HEK293 (cell line): Measurements from ENCODE around the gene ADGRB3.

ENCODE experiments used
- CTCF ChIA-PET: fragments of 350-600 bp; formaldehyde crosslinking; extraction: SDS; loops from one replicate; lab custom pipeline; 2021; ENCODE audit warnings: antibody characterized with exemption; lab: Yijun Ruan, JAX
- POLR2A ChIA-PET: fragments of 300-600 bp; formaldehyde crosslinking; extraction: SDS; loops from one replicate; lab custom pipeline; 2020; ENCODE audit warnings: antibody characterized with exemption, inconsistent platforms; lab: Yijun Ruan, JAX
- H3K27ac ChIP-seq: fragments of 200-500 bp; sonication (Bioruptor generic); 2 replicates; pipeline ENCODE4 v1.5.1; 2014; ENCODE audit warnings: low read depth, low read length, control low read depth, inconsistent platforms; ENCODE audit errors: extremely low read depth
- H3K36me3 ChIP-seq, 2 experiments: fragments of 200-500 bp in 1 of 2; sonication (Bioruptor generic) in 1 of 2; 1 replicate in 1 of 2; 2 replicates in 1 of 2; pipeline ENCODE4 v1.5.1; 2014 to 2017; ENCODE audit warnings: inconsistent platforms in 2 of 2, low read length in 2 of 2; ENCODE audit not compliant: control insufficient read depth in 2 of 2, insufficient read depth in 1 of 2
- H3K4me1 ChIP-seq: fragments of 200-500 bp; sonication (Bioruptor generic); 2 replicates; pipeline ENCODE4 v1.5.1; 2014; ENCODE audit warnings: mild to moderate bottlenecking, low read length, inconsistent platforms; ENCODE audit not compliant: control insufficient read depth, insufficient read depth
- H3K4me3 ChIP-seq: 2 replicates; pipeline ENCODE4 v1.5.1; 2011; ENCODE audit warnings: low read depth, mild to moderate bottlenecking, control low read depth, low read length, moderate library complexity
- H3K9me3 ChIP-seq: fragments of 200-500 bp; sonication (Bioruptor generic); 2 replicates; pipeline ENCODE4 v1.5.1; 2014; ENCODE audit warnings: low read depth, low read length, inconsistent platforms; ENCODE audit not compliant: control insufficient read depth, insufficient read depth
- FEZF1 ChIP-seq: fragments of 450-650 bp; formaldehyde crosslinking; IDR thresholded peaks from 2 replicates; pipeline ENCODE4 v1.5.1; 2016; ENCODE audit warnings: missing biosample characterization, missing genetic modification characterization
- GLI2 ChIP-seq: fragments of 450-650 bp; formaldehyde crosslinking; IDR thresholded peaks from 2 replicates; pipeline ENCODE4; 2017; ENCODE audit warnings: missing biosample characterization, missing genetic modification characterization, low read depth, borderline replicate concordance
- GLIS1 ChIP-seq: fragments of 450-650 bp; formaldehyde crosslinking; IDR thresholded peaks from 2 replicates; pipeline ENCODE4 v1.5.1; 2016; ENCODE audit warnings: missing biosample characterization, missing genetic modification characterization
- KLF8 ChIP-seq: fragments of 450-650 bp; formaldehyde crosslinking; IDR thresholded peaks from 2 replicates; pipeline ENCODE4 v1.5.1; 2016; ENCODE audit warnings: missing biosample characterization, missing genetic modification characterization
- OSR2 ChIP-seq: fragments of 450-650 bp; formaldehyde crosslinking; IDR thresholded peaks from 2 replicates; pipeline ENCODE4 v1.5.1; 2016; ENCODE audit warnings: missing biosample characterization, missing genetic modification characterization
- OVOL3 ChIP-seq: fragments of 450-650 bp; formaldehyde crosslinking; IDR thresholded peaks from 2 replicates; pipeline ENCODE4 v1.5.1; 2016; ENCODE audit warnings: missing biosample characterization, missing genetic modification characterization
- TCF7L2 ChIP-seq: IDR thresholded peaks from 2 replicates; pipeline ENCODE4 v1.6.1; 2011; ENCODE audit warnings: low read depth, mild to moderate bottlenecking, inconsistent platforms, low read length, moderate library complexity, borderline replicate concordance
- ZBTB21 ChIP-seq: fragments of 450-650 bp; formaldehyde crosslinking; IDR thresholded peaks from 2 replicates; pipeline ENCODE4 v1.5.1; 2017; ENCODE audit warnings: missing biosample characterization, missing genetic modification characterization
- ZBTB7A ChIP-seq: fragments of 450-650 bp; formaldehyde crosslinking; IDR thresholded peaks from 2 replicates; pipeline ENCODE4 v1.5.1; 2016; ENCODE audit warnings: low read depth, missing biosample characterization, missing genetic modification characterization
- ZEB2 ChIP-seq: fragments of 450-650 bp; formaldehyde crosslinking; IDR thresholded peaks from 2 replicates; pipeline ENCODE4 v1.5.1; 2016; ENCODE audit warnings: missing biosample characterization, missing genetic modification characterization
- ZIC2 ChIP-seq: fragments of 450-650 bp; formaldehyde crosslinking; IDR thresholded peaks from 2 replicates; pipeline ENCODE4 v1.5.1; 2016; ENCODE audit warnings: missing biosample characterization, missing genetic modification characterization
- ZNF184 ChIP-seq: fragments of 450-650 bp; IDR thresholded peaks from 2 replicates; pipeline ENCODE4 v1.5.1; 2018; ENCODE audit warnings: missing biosample characterization, mild to moderate bottlenecking, missing genetic modification characterization
- ZNF221 ChIP-seq: fragments of 450-650 bp; formaldehyde crosslinking; IDR thresholded peaks from 2 replicates; pipeline ENCODE4 v1.5.1; 2017; ENCODE audit warnings: missing biosample characterization, missing genetic modification characterization, borderline replicate concordance
- ZNF311 ChIP-seq: fragments of 450-650 bp; formaldehyde crosslinking; IDR thresholded peaks from 2 replicates; pipeline ENCODE4 v1.5.1; 2017; ENCODE audit warnings: missing biosample characterization, missing genetic modification characterization, borderline replicate concordance
- ZNF501 ChIP-seq: fragments of 450-650 bp; formaldehyde crosslinking; IDR thresholded peaks from 2 replicates; pipeline ENCODE4 v1.5.1; 2016; ENCODE audit warnings: missing biosample characterization, missing genetic modification characterization
- ZNF530 ChIP-seq: fragments of 450-650 bp; formaldehyde crosslinking; IDR thresholded peaks from 2 replicates; pipeline ENCODE4 v1.5.1; 2016; ENCODE audit warnings: low read depth, missing biosample characterization, missing genetic modification characterization
- ZNF571 ChIP-seq: fragments of 450-650 bp; formaldehyde crosslinking; IDR thresholded peaks from 2 replicates; pipeline ENCODE4 v1.5.0; 2017; ENCODE audit warnings: missing biosample characterization, missing genetic modification characterization
- ZNF610 ChIP-seq: fragments of 450-650 bp; formaldehyde crosslinking; IDR thresholded peaks from 2 replicates; pipeline ENCODE4 v1.5.1; 2016; ENCODE audit warnings: missing biosample characterization, missing genetic modification characterization, borderline replicate concordance
- ZSCAN16 ChIP-seq: fragments of 450-650 bp; formaldehyde crosslinking; IDR thresholded peaks from 2 replicates; pipeline ENCODE4 v1.5.1; 2016; ENCODE audit warnings: missing biosample characterization, missing genetic modification characterization
- ZSCAN18 ChIP-seq: fragments of 450-650 bp; formaldehyde crosslinking; IDR thresholded peaks from 2 replicates; pipeline ENCODE4 v1.5.1; 2016; ENCODE audit warnings: missing biosample characterization, missing genetic modification characterization
- ZSCAN23 ChIP-seq: fragments of 450-650 bp; formaldehyde crosslinking; IDR thresholded peaks from 2 replicates; pipeline ENCODE4 v1.5.1; 2016; ENCODE audit warnings: missing biosample characterization, missing genetic modification characterization
- ZSCAN5A ChIP-seq: fragments of 450-650 bp; formaldehyde crosslinking; IDR thresholded peaks from 2 replicates; pipeline ENCODE4 v1.5.1; 2016; ENCODE audit warnings: missing biosample characterization, missing genetic modification characterization
- TF ChIP-seq, protein P1 (sequence below): fragments of 450-650 bp; formaldehyde crosslinking; IDR thresholded peaks from 2 replicates; pipeline ENCODE4 v1.5.0; 2017; ENCODE audit warnings: missing biosample characterization, missing genetic modification characterization, borderline replicate concordance
- TF ChIP-seq, protein P2 (sequence below): fragments of 450-650 bp; formaldehyde crosslinking; IDR thresholded peaks from 2 replicates; pipeline ENCODE4 v1.5.1; 2016; ENCODE audit warnings: missing biosample characterization, missing genetic modification characterization
- TF ChIP-seq, protein P3 (sequence below): fragments of 450-650 bp; IDR thresholded peaks from 2 replicates; pipeline ENCODE4 v1.5.1; 2018; ENCODE audit warnings: missing biosample characterization, mild to moderate bottlenecking, missing genetic modification characterization
- TF ChIP-seq, protein P4 (sequence below): fragments of 450-650 bp; formaldehyde crosslinking; IDR thresholded peaks from 2 replicates; pipeline ENCODE4 v1.5.1; 2016; ENCODE audit warnings: missing biosample characterization, missing genetic modification characterization

Gene ADGRB3

GRCh38 chr6:69349771-69350170, 714.7 kb downstream of the ADGRB3 start (continued):
- TF ChIP-seq FEZF1 (tag by site-specific recombination) = no peak
- no peak for TF ChIP-seq OVOL3 (tag by site-specific recombination)
- TF ChIP-seq, protein P1, sequence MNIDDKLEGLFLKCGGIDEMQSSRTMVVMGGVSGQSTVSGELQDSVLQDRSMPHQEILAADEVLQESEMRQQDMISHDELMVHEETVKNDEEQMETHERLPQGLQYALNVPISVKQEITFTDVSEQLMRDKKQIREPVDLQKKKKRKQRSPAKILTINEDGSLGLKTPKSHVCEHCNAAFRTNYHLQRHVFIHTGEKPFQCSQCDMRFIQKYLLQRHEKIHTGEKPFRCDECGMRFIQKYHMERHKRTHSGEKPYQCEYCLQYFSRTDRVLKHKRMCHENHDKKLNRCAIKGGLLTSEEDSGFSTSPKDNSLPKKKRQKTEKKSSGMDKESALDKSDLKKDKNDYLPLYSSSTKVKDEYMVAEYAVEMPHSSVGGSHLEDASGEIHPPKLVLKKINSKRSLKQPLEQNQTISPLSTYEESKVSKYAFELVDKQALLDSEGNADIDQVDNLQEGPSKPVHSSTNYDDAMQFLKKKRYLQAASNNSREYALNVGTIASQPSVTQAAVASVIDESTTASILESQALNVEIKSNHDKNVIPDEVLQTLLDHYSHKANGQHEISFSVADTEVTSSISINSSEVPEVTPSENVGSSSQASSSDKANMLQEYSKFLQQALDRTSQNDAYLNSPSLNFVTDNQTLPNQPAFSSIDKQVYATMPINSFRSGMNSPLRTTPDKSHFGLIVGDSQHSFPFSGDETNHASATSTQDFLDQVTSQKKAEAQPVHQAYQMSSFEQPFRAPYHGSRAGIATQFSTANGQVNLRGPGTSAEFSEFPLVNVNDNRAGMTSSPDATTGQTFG (tag by site-specific recombination) = no peak
- TF ChIP-seq ZNF571 = no peak
- no peak for TF ChIP-seq ZNF530
- TF ChIP-seq ZNF311 = no peak
- TF ChIP-seq ZNF184 = no peak
- TF ChIP-seq ZSCAN16 (tag by site-specific recombination) = no peak

DNA sequence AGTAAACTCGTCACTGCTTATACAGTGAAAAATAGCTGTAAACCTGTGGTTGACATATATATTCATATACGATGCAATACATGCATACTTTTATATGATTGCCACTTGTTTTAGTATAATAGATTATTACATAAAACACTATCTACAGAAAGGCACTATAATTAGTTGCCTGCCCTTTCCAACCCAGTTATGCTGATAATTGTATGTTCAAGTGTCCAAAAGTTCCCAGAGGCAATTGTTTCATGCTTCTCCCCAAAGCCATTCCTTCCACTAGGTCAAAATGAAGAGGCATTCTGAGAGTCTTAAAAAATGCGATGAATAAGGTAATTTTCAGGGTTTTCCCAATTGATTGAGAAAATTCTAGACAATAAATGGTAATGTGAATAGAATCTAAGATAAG, 727.1 kb downstream of the ADGRB3 start:
- CTCF ChIA-PET = no interaction called here
- Histone ChIP-seq H3K9me3 (no peaks in the 10 kb centered on the region), H3K36me3 (no peaks in the 10 kb centered on the region), H3K4me1 (no peaks in the 10 kb centered on the region), H3K27ac (no peak overlapping the region), H3K4me3 (no peak overlapping the region)
- POLR2A ChIA-PET = no interaction called here
- no peak for TF ChIP-seq OSR2 (tag by site-specific recombination)
- TF ChIP-seq ZSCAN5A (tag by site-specific recombination) = no peak
- TF ChIP-seq ZSCAN18 (tag by site-specific recombination) = no peak
- no peak for TF ChIP-seq ZEB2 (tag by site-specific recombination)
- TF ChIP-seq ZNF501 (tag by site-specific recombination) = no peak
- no peak for TF ChIP-seq TCF7L2
- no peak for TF ChIP-seq GLI2
- no peak for TF ChIP-seq KLF8 (tag by site-specific recombination)
- no peak for TF ChIP-seq ZNF221 (tag by site-specific recombination)
- TF ChIP-seq ZBTB21 = no peak
- TF ChIP-seq, protein P2, sequence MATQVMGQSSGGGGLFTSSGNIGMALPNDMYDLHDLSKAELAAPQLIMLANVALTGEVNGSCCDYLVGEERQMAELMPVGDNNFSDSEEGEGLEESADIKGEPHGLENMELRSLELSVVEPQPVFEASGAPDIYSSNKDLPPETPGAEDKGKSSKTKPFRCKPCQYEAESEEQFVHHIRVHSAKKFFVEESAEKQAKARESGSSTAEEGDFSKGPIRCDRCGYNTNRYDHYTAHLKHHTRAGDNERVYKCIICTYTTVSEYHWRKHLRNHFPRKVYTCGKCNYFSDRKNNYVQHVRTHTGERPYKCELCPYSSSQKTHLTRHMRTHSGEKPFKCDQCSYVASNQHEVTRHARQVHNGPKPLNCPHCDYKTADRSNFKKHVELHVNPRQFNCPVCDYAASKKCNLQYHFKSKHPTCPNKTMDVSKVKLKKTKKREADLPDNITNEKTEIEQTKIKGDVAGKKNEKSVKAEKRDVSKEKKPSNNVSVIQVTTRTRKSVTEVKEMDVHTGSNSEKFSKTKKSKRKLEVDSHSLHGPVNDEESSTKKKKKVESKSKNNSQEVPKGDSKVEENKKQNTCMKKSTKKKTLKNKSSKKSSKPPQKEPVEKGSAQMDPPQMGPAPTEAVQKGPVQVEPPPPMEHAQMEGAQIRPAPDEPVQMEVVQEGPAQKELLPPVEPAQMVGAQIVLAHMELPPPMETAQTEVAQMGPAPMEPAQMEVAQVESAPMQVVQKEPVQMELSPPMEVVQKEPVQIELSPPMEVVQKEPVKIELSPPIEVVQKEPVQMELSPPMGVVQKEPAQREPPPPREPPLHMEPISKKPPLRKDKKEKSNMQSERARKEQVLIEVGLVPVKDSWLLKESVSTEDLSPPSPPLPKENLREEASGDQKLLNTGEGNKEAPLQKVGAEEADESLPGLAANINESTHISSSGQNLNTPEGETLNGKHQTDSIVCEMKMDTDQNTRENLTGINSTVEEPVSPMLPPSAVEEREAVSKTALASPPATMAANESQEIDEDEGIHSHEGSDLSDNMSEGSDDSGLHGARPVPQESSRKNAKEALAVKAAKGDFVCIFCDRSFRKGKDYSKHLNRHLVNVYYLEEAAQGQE (tag by site-specific recombination) = no peak
- TF ChIP-seq ZNF610 (tag by site-specific recombination) = no peak
- TF ChIP-seq ZBTB7A (tag by site-specific recombination) = no peak
- TF ChIP-seq ZNF311 = no peak
- TF ChIP-seq GLIS1 (tag by site-specific recombination) = no peak
- TF ChIP-seq ZIC2 (tag by site-specific recombination) = no peak
- TF ChIP-seq, protein P3, sequence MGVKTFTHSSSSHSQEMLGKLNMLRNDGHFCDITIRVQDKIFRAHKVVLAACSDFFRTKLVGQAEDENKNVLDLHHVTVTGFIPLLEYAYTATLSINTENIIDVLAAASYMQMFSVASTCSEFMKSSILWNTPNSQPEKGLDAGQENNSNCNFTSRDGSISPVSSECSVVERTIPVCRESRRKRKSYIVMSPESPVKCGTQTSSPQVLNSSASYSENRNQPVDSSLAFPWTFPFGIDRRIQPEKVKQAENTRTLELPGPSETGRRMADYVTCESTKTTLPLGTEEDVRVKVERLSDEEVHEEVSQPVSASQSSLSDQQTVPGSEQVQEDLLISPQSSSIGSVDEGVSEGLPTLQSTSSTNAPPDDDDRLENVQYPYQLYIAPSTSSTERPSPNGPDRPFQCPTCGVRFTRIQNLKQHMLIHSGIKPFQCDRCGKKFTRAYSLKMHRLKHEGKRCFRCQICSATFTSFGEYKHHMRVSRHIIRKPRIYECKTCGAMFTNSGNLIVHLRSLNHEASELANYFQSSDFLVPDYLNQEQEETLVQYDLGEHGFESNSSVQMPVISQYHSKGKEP (tag by site-specific recombination) = no peak
- TF ChIP-seq, protein P4, sequence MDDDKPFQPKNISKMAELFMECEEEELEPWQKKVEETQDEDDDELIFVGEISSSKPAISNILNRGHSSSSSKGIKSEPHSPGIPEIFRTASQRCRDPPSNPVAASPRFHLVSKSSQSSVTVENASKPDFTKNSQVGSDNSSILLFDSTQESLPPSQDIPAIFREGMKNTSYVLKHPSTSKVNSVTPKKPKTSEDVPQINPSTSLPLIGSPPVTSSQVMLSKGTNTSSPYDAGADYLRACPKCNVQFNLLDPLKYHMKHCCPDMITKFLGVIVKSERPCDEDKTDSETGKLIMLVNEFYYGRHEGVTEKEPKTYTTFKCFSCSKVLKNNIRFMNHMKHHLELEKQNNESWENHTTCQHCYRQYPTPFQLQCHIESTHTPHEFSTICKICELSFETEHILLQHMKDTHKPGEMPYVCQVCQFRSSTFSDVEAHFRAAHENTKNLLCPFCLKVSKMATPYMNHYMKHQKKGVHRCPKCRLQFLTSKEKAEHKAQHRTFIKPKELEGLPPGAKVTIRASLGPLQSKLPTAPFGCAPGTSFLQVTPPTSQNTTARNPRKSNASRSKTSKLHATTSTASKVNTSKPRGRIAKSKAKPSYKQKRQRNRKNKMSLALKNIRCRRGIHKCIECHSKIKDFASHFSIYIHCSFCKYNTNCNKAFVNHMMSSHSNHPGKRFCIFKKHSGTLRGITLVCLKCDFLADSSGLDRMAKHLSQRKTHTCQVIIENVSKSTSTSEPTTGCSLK (tag by site-specific recombination) = no peak
- no peak for TF ChIP-seq ZSCAN23 (tag by site-specific recombination)
